Ascending aorta (tissue), 2 donors: ENCODE data around the gene NRSN1. TPM values are rescaled to one million over a fixed set of nuclear protein-coding genes. Genes with fewer than 3 reads are reported as not detected.

Experiments used
- DNase-seq, 2 donors: peaks; one replicate each; pipeline ENCODE4 v3.0.0-alpha.2; 2019; ENCODE audit warnings: low spot score in 2 of 2
- H3K27ac ChIP-seq, 2 donors: fragments of 200-600 bp; sonication (generic); one replicate each; pipeline ENCODE4 v1.5.1; 2016 to 2017; ENCODE audit warnings: mild to moderate bottlenecking in 1 of 2
- H3K27me3 ChIP-seq: fragments of 200-600 bp; sonication (generic); one replicate; pipeline ENCODE4 v1.5.1; 2017
- H3K36me3 ChIP-seq, 2 donors: fragments of 200-600 bp; sonication (generic); one replicate each; pipeline ENCODE4 v1.5.1; 2016
- H3K4me1 ChIP-seq, 2 donors: fragments of 200-600 bp; sonication (generic); one replicate each; pipeline ENCODE4 v1.5.1; 2016 to 2017; ENCODE audit warnings: mild to moderate bottlenecking in 1 of 2
- H3K4me3 ChIP-seq, 2 donors: fragments of 200-600 bp; sonication (generic); one replicate each; pipeline ENCODE4 v1.5.1; 2016 to 2017; ENCODE audit warnings: mild to moderate bottlenecking in 1 of 2
- H3K9me3 ChIP-seq, 2 donors: fragments of 200-600 bp; sonication (generic); one replicate each; pipeline ENCODE4 v1.5.1; 2016
- intact Hi-C: fragments of 100-400 bp; cut with DNase I; formaldehyde crosslinking; loops from one replicate; pipeline ENCODE4 v1.15.1; 2023
- total RNA-seq: library from RNA; depleted of rRNA; stranded (reverse); fragments of >200 nt; gene quantifications from one replicate; pipeline ENCODE4 v1.1.0, GENCODE V29; 2016
- TF ChIP-seq, protein P1 (sequence below), 3 experiments: fragments of 200-600 bp in 2 of 3; fragments of 450-650 bp in 1 of 3; sonication (generic) in 2 of 3; IDR thresholded peaks; one replicate each; pipeline ENCODE4 v1.5.1; 2016 to 2019; ENCODE audit warnings: antibody characterized with exemption in 3 of 3, mild to moderate bottlenecking in 1 of 3, moderate library complexity in 1 of 3

The NRSN1 gene
- total RNA-seq, 1 donor from 2014 or later: not detected

- Histone ChIP-seq H3K4me3 (no peak overlapping the region), H3K27me3 (no peaks in the 10 kb centered on the region), H3K27ac (no peak overlapping the region), H3K9me3 (no peaks in the 10 kb centered on the region), H3K4me1 (no peaks in the 10 kb centered on the region), H3K36me3 (no peaks in the 10 kb centered on the region)
- DNase-seq: no peak
- intact Hi-C loops: no loop called here
- TF ChIP-seq, protein P1, sequence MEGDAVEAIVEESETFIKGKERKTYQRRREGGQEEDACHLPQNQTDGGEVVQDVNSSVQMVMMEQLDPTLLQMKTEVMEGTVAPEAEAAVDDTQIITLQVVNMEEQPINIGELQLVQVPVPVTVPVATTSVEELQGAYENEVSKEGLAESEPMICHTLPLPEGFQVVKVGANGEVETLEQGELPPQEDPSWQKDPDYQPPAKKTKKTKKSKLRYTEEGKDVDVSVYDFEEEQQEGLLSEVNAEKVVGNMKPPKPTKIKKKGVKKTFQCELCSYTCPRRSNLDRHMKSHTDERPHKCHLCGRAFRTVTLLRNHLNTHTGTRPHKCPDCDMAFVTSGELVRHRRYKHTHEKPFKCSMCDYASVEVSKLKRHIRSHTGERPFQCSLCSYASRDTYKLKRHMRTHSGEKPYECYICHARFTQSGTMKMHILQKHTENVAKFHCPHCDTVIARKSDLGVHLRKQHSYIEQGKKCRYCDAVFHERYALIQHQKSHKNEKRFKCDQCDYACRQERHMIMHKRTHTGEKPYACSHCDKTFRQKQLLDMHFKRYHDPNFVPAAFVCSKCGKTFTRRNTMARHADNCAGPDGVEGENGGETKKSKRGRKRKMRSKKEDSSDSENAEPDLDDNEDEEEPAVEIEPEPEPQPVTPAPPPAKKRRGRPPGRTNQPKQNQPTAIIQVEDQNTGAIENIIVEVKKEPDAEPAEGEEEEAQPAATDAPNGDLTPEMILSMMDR (IDR thresholded peaks at IDR 0.05): no peak
Observed at GRCh38 chr6:24194978-24195700, 69.1 kb downstream of the NRSN1 start.

DNA sequence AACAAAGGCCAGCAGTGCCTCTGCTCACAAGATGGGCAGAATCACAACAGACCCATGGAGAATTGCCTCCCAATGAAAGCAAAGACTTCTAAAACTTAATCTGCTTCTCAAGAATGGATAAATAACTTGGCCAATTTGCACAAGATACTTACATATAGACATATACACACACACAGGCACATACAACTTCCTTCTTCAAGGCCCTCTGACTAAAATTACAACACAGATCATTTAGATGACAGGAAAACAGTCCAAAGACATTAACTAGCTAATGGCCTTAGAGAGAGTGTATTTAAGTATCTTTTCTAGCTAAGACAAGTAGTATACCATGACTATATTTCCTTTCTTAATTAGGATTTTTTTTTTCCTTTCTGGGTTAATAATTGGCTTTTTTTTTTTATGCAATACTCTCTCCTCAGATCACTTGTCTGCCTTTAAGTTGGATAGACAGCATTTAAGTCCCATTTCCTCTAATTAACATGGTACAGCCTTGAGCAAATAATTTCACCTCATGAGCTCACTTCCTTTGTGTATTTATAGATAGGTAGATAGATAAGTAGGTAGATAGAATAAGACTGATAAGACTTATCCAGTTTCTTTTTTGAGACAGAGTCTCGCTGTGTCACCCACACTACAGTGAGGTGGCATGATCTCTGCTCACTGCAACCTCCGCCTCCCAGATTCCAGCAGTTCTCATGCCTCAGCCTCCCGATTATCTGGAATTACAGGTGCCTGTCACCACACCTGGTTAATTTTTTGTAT is 70.0 kb downstream of the NRSN1 start:
- Histone ChIP-seq H3K27me3 (no peaks in the 10 kb centered on the region), H3K27ac (no peak overlapping the region), H3K36me3 (no peaks in the 10 kb centered on the region), H3K4me1 (no peaks in the 10 kb centered on the region), H3K4me3 (no peak overlapping the region), H3K9me3 (no peaks in the 10 kb centered on the region)
- TF ChIP-seq, protein P1 (IDR thresholded peaks at IDR 0.05): no peak
- intact Hi-C loops: no loop called here
- DNase-seq: no peak

Other genes with a start within 250 kb of the NRSN1 start
- gene DCDC2, start 231.8 kb downstream of the NRSN1 start, total RNA-seq: not detected